Posterior vena cava (tissue), 2 donors: ENCODE data around the gene CARNS1. TPM values are rescaled to one million over a fixed set of nuclear protein-coding genes. Genes with fewer than 3 reads are reported as not detected.
"Not testable (repeated sequence)": the region's sequence is repeated elsewhere in the genome, so short reads cannot be mapped to it uniquely, and the experiment has no call there.

Source experiments
- DNase-seq: peaks from one replicate; pipeline ENCODE4 v3.0.0-alpha.2; 2020; ENCODE audit warnings: low spot score
- intact Hi-C, 2 donors: fragments of 100-400 bp; cut with DNase I; formaldehyde crosslinking; loops; one replicate each; pipeline versions ENCODE4 v1.14.1 to v1.14.2; 2022 to 2023
- total RNA-seq, 2 donors: library from RNA; stranded (reverse); fragmentation: NEBNext Ultra II Directional; extraction: Animal tissue kit (Norgen Biotek cat#: 25700); gene quantifications; one replicate each; pipeline ENCODE4 v1.2.1, GENCODE V29; 2021
- donor health status: DM: yes; HTN: yes; CAD: no.
- donor health status: DM: yes; HTN: yes; CAD: no.

CARNS1 gene
- total RNA-seq, 2 donors from 2014 or later = 1.4 to 1.6 TPM

- no peak for DNase-seq
- intact Hi-C loops = no loop called here
Observed at GRCh38 chr11:67449116-67449844, 33.8 kb downstream of the CARNS1 start.

- DNase-seq = no peak
- intact Hi-C loops = no loop called here
Observed at GRCh38 chr11:67450796-67451657, 35.5 kb downstream of the CARNS1 start.

GRCh38 chr11:67451658-67451976, 36.1 kb downstream of the CARNS1 start:
- DNase-seq = no peak
- intact Hi-C loops = no loop called here

GRCh38 chr11:67452141-67452952, 36.9 kb downstream of the CARNS1 start, which contains the start of gene GPR152:
Gene GPR152, minus strand, starts transcription at chr11:67452729. Its CDS starts 5 bp downstream, at chr11:67452724.
- no peak for DNase-seq
- intact Hi-C loops = no loop called here

- intact Hi-C loops = no loop called here
- DNase-seq = no peak
Observed at GRCh38 chr11:67453816-67454732, 38.6 kb downstream of the CARNS1 start.

- DNase-seq = no peak
- intact Hi-C loops = no loop called here
Observed at GRCh38 chr11:67455054-67455453, 39.6 kb downstream of the CARNS1 start, which contains the start of gene CABP4. Gene CABP4, plus strand, starts transcription at chr11:67455354. Its CDS starts 70 bp downstream, at chr11:67455424.

GRCh38 chr11:67456068-67456705, 40.7 kb downstream of the CARNS1 start:
- intact Hi-C loops = no loop called here
- no peak for DNase-seq

GRCh38 chr11:67457453-67457852, 42.0 kb downstream of the CARNS1 start:
- DNase-seq = no peak
- intact Hi-C loops = no loop called here

- intact Hi-C loops = no loop called here
- DNase-seq = no peak
Observed at GRCh38 chr11:67458266-67458665, 42.8 kb downstream of the CARNS1 start.

- intact Hi-C loops = no loop called here
- no peak for DNase-seq
Observed at GRCh38 chr11:67463186-67463585, 47.7 kb downstream of the CARNS1 start.

GRCh38 chr11:67463680-67464410, 48.4 kb downstream of the CARNS1 start:
- peak; percentile 95 for DNase-seq
- intact Hi-C loops = no loop called here

- DNase-seq = peak; percentile 96
- intact Hi-C loops = no loop called here
Observed at GRCh38 chr11:67464411-67465188, 49.1 kb downstream of the CARNS1 start.

GRCh38 chr11:67465189-67465510, 49.7 kb downstream of the CARNS1 start:
- no peak for DNase-seq
- intact Hi-C loops = no loop called here

GRCh38 chr11:67465530-67465929, 50.1 kb downstream of the CARNS1 start:
- intact Hi-C loops, DNase-seq: not testable (repeated sequence)

- intact Hi-C loops = no loop called here
- DNase-seq = no peak
Observed at GRCh38 chr11:67466367-67466766, 50.9 kb downstream of the CARNS1 start.

GRCh38 chr11:67466962-67467771, 51.7 kb downstream of the CARNS1 start:
- intact Hi-C loops = no loop called here
- DNase-seq = no peak
